ENCODE measurements around the gene TAS2R31. TPM values are rescaled to one million over a fixed set of nuclear protein-coding genes. Genes with fewer than 3 reads are reported as not detected.
"Not testable (repeated sequence)": the region's sequence is repeated elsewhere in the genome, so short reads cannot be mapped to it uniquely, and the experiment has no call there.

Gene TAS2R31
- total RNA-seq, 2 donors from 2014 or later: 2.1 to 8.0 TPM

DNA sequence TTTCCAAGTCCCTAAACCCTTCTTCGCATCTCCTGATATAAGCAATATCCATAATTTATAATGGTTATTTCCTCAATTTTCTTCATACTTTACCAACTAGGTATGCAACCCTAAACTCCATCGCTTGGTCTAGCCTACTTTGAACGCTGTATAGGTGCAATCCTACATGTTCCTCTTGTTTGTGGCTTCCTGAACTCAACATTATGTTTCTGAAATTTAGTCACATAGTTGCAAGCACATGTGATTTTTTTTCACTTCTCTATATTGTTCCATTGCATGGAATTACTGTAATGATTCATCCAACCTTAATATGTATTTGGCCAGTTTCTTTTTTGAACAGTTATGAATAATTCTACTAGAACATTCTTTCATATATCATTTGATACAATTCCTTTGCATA lies 2.8 kb upstream of the TAS2R31 start:
- H3K4me1 Mint-ChIP-seq, H3K27me3 Mint-ChIP-seq, H3K4me3 Mint-ChIP-seq, H3K9me3 Mint-ChIP-seq, H3K27ac Mint-ChIP-seq: not testable (repeated sequence)
- ATAC-seq (replicated peaks): peak; percentile 92
- H3K36me3 Mint-ChIP-seq (ENCODE audit: low read depth): peaks cover 43% of the 10 kb centered on the region

DNA sequence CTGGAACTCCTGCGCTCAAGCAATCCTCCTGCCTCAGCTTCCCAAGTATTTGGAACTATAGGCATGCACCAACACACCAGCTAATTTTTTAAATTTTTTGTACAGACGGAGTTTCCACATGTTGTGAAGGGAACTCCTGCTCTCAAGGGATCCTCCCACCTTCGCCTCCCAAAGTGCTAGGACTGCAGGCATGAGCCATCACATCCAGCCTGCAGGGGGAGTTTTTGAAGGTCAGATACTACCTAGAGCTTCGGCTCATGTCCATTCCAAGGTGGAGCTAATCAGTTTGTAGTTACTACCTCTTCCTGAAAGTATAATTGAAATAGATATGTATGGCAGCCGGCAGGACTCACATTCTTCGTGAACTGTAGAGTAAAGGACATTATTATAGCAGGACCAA lies 5.1 kb downstream of the TAS2R31 start:
- no peaks in the 10 kb centered on the region for H3K27me3 Mint-ChIP-seq
- no peak overlapping the region for H3K4me3 Mint-ChIP-seq

DNA sequence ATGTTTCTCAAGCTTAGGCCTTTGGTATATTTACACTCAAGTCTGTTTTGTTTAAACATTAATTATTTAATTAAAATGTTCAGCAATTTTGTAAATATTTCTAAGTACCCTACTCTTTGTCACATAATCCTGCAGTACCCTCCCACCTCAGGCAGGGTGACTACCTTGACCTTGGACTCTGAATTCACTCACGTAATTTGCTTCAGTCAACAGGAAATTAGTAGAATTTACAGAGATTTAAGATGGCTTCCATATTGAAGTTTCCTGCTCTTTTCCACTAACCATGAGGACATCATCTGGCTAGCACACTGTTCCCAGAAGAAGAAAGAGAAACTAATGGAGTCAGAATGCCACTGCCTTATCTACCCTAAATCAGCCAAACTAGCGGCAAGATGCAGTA lies 7.8 kb downstream of the TAS2R31 start:
- H3K4me3 Mint-ChIP-seq: no peak overlapping the region
- ATAC-seq (replicated peaks): no peak
- H3K4me1 Mint-ChIP-seq: no peaks in the 10 kb centered on the region
- H3K36me3 Mint-ChIP-seq (ENCODE audit: low read depth): peaks cover 23% of the 10 kb centered on the region
- no peak overlapping the region for H3K27ac Mint-ChIP-seq
- no peaks in the 10 kb centered on the region for H3K27me3 Mint-ChIP-seq
- H3K9me3 Mint-ChIP-seq: no peaks in the 10 kb centered on the region

More for the DNA sequence above, 5.1 kb downstream of the TAS2R31 start:
- no peak for ATAC-seq (replicated peaks)
- peaks cover 28% of the 10 kb centered on the region for H3K36me3 Mint-ChIP-seq (ENCODE audit: low read depth)
- H3K4me1 Mint-ChIP-seq: no peaks in the 10 kb centered on the region
- H3K9me3 Mint-ChIP-seq: no peaks in the 10 kb centered on the region
- H3K27ac Mint-ChIP-seq: no peak overlapping the region

DNA sequence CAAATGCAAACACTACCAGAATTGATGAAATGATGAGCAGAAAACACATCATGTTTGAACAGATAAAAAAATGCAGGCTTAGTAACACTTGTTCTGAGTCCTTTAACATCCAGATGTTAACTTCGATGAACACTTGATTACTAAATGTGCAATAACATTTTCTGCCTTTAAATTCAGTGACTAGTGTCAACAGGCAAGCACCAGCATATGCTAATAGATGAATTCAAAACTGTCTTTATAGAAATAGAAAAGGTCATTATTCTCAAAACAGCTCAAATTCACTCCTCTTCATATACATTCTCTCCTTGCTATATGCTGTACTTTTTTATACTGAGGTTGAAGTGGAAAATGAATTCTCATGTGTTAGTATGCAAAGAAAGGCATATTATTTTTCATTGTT lies 8.7 kb downstream of the TAS2R31 start, which contains the start of gene TAS2R19:
Gene TAS2R19, minus strand, starts transcription at position 101 of the 400 bp plus-strand sequence. Its CDS starts 49 bp downstream, at position 52.
- no peaks in the 10 kb centered on the region for H3K4me1 Mint-ChIP-seq
- no peak for ATAC-seq (replicated peaks)
- peaks cover 23% of the 10 kb centered on the region for H3K36me3 Mint-ChIP-seq (ENCODE audit: low read depth)
- no peaks in the 10 kb centered on the region for H3K9me3 Mint-ChIP-seq
- no peak within 1 kb of the TSS for H3K4me3 Mint-ChIP-seq
- H3K27me3 Mint-ChIP-seq: no peaks in the 10 kb centered on the region
- H3K27ac Mint-ChIP-seq: no peak within 1 kb of the TSS

DNA sequence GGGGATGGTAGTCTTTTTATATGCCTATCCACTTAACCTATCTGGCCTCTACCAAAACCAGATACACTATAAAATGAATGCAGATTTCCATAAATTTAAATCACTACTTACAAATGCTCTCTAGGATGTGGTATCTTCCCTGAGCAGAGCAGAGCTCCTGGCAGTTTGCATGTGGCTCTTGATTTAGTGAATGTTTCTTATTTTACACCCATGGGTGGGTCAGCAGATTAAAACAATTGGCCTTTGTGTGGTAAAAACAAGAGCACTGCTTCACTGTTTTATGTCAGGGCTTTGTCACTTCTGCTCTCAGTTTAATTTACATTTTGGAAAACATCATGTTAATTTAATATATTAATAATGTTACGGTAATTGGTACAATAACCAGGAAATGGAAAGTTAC lies 14.3 kb downstream of the TAS2R31 start:
- Mint-ChIP-seq H3K4me3 (no peak overlapping the region), H3K9me3 (no peaks in the 10 kb centered on the region), H3K4me1 (peaks cover 3% of the 10 kb centered on the region), H3K27me3 (no peaks in the 10 kb centered on the region), H3K27ac (no peak overlapping the region), H3K36me3 (ENCODE audit: low read depth) (peaks cover 17% of the 10 kb centered on the region)
- ATAC-seq (replicated peaks): no peak

DNA sequence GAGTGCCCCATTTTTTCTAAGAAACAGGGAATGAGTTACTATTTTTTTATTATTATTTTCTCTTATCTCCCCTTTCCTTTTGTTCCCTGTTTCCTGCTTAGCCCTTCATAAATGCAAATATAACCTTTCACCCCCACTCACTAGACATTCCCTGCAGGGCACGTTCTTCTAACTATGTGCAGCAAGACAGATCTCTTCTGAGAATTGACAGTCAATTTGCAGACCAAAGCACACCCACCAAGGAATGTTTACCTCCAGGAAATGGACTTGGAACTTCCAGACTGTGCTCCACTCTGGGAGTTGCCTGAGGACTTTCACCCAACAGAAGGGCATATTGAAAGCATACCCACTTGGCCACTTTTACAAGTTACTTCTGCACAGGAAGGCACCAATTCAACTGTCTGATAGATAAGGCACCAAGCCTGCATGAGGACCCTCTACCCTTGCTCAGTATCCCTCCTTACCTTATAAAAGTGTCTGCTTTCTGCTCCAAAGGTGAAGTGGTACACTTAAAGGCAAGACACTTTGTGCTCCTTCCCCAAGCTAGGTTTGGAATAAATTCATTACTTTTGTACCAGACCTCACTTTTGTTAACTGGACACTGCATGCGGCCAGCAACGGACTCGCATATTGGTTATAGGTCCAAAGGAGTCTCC lies 15.3 kb downstream of the TAS2R31 start:
- ATAC-seq (replicated peaks): no peak
- Mint-ChIP-seq H3K4me1 (peaks cover 3% of the 10 kb centered on the region), H3K9me3 (no peaks in the 10 kb centered on the region), H3K27ac (no peak overlapping the region), H3K27me3 (no peaks in the 10 kb centered on the region), H3K4me3 (no peak overlapping the region), H3K36me3 (ENCODE audit: low read depth) (peaks cover 17% of the 10 kb centered on the region)

DNA sequence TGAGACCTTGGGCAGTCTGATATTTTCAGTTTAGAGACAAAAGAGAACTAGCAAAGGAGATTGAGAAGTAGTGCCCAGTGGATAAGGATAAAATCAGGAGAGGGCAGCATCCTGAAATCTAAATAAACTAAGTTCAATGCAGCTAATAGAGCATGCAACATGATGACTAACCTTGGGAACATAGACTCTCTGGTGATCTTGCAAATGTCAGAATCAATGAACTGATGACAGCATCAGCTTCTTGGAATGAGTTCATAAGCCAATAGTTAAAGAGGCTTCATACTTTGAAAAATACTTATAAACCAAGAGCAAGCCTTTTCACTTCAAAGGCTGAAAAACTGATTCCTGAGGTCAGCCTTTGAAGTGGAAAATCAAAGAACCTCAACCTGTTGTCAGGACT lies 17.0 kb downstream of the TAS2R31 start:
- ATAC-seq (replicated peaks): peak; percentile 57
- H3K27ac Mint-ChIP-seq: no peak overlapping the region
- peaks cover 17% of the 10 kb centered on the region for H3K36me3 Mint-ChIP-seq (ENCODE audit: low read depth)
- H3K4me1 Mint-ChIP-seq: peaks cover 3% of the 10 kb centered on the region
- no peaks in the 10 kb centered on the region for H3K27me3 Mint-ChIP-seq
- H3K9me3 Mint-ChIP-seq: no peaks in the 10 kb centered on the region
- H3K4me3 Mint-ChIP-seq: no peak overlapping the region

DNA sequence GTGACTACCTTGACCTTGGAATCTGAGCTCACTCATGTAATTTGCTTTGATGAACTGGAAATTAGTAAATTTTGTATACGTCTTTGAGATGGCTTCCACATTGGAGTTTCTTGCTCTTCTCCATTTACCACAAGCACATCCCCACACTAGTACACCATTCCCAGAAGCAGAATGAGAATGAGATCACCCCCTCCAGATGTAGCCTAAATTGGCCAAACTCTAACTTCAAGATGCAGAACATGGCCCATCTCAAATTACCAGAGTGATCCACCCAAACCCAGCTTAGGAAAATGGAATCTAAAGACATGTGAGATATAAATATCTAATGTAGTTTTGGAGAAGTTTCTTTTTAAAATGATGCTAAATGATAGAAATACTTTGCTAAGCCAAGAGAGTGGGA lies 23.6 kb downstream of the TAS2R31 start:
- Mint-ChIP-seq H3K4me3 (no peak overlapping the region), H3K36me3 (ENCODE audit: low read depth) (peaks cover 13% of the 10 kb centered on the region), H3K27ac (no peak overlapping the region), H3K4me1 (no peaks in the 10 kb centered on the region), H3K27me3 (no peaks in the 10 kb centered on the region), H3K9me3 (no peaks in the 10 kb centered on the region)
- no peak for ATAC-seq (replicated peaks)

DNA sequence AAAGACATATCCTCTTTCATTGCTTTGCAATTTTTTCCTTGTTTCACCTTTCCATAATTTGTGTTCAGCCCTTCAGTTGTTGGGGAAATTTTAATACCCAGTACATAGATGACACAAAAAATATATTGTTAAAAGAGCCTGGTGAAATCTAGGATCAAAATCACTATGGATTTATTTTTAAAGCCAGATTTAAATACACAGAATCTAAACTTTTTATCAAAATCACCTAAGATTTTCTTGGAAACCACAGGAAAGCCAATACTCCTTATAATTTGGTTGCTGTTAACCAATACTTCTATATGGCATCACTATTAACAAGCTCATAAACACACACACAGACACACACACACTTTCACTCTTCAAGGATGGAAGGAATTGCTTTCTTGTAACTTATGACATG lies 33.0 kb downstream of the TAS2R31 start, which contains the start of gene TAS2R20:
Gene TAS2R20, minus strand, starts transcription at position 101 of the 400 bp plus-strand sequence. CDS start 429 bp downstream, outside the sequence.
- H3K4me1 Mint-ChIP-seq: no peaks in the 10 kb centered on the region
- ATAC-seq (replicated peaks): no peak
- no peak within 1 kb of the TSS for H3K27ac Mint-ChIP-seq
- no peak within 1 kb of the TSS for H3K4me3 Mint-ChIP-seq
- peaks cover 28% of the 10 kb centered on the region for H3K36me3 Mint-ChIP-seq (ENCODE audit: low read depth)
- no peaks in the 10 kb centered on the region for H3K27me3 Mint-ChIP-seq
- H3K9me3 Mint-ChIP-seq: no peaks in the 10 kb centered on the region

DNA sequence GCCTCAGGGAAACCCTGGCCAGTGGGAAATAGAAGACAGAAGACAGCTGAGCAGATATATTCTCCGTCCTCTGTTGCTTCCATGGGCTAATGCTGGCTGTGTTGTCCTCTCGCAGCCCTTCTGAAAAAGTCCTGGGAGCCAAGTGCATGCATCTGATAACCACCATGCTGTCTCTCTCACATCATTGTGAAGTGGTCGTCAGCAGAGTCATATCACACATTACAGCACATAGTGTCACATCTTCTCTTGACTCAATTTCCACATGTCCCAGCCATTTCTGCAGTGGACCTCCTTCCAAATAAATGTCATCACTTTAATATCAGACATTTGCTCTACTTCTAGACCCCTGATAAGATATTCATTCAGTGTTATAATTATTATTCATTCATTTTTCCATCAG lies 36.9 kb downstream of the TAS2R31 start:
- Mint-ChIP-seq H3K9me3 (peaks cover 6% of the 10 kb centered on the region), H3K4me3 (no peak overlapping the region), H3K4me1 (no peaks in the 10 kb centered on the region), H3K36me3 (ENCODE audit: low read depth) (peaks cover 34% of the 10 kb centered on the region), H3K27ac (no peak overlapping the region), H3K27me3 (no peaks in the 10 kb centered on the region)
- no peak for ATAC-seq (replicated peaks)

DNA sequence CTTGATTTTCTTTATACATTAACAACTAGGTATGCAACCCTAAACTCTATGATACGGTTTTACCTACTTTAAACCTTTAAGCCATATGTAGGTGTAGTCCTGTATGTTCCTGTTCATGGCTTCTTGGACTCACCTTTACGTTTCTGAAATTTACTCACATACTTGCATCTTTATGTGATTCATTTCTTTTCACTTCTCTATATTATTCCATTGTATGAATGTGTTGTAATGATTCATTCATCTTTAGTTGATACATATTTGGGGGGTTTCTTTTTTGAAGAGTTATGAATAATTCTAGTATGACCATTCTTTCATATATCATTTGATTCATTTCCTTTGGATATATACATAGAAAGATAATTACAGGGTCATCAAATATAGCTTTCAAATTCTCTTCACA lies 42.1 kb downstream of the TAS2R31 start:
- H3K4me3 Mint-ChIP-seq: no peak overlapping the region
- H3K36me3 Mint-ChIP-seq (ENCODE audit: low read depth): peaks cover 13% of the 10 kb centered on the region
- H3K27me3 Mint-ChIP-seq: no peaks in the 10 kb centered on the region
- H3K4me1 Mint-ChIP-seq: no peaks in the 10 kb centered on the region
- ATAC-seq (replicated peaks): peak; percentile 92
- H3K9me3 Mint-ChIP-seq: peaks cover 6% of the 10 kb centered on the region
- H3K27ac Mint-ChIP-seq: peak overlapping the region; percentile 61

DNA sequence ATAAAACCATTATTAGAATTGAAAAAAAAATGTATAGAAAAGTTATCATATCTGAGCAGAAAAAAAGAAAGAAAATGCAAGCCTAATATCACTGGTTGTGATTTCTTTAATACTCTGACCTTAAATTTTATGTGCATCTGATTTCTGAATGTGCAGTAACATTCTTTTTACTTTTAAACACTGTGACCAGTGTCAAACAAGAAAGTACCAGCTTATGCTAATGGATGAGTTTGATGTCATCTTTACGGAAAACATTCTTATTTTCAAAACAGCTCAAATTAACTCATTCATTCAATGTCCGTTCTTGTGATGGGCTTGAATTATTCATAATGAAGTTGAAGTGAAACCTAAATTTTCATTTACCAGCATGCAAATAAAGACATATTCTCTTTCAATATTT lies 44.4 kb downstream of the TAS2R31 start, which contains the start of gene TAS2R50:
Gene TAS2R50, minus strand, starts transcription at position 101 of the 400 bp plus-strand sequence. Its CDS starts 52 bp downstream, at position 49.
- no peak for ATAC-seq (replicated peaks)
- Mint-ChIP-seq H3K27ac (no peak within 1 kb of the TSS), H3K9me3 (peaks cover 6% of the 10 kb centered on the region), H3K4me1 (peaks cover 5% of the 10 kb centered on the region), H3K4me3 (no peak within 1 kb of the TSS), H3K27me3 (no peaks in the 10 kb centered on the region), H3K36me3 (ENCODE audit: low read depth) (peaks cover 10% of the 10 kb centered on the region)

DNA sequence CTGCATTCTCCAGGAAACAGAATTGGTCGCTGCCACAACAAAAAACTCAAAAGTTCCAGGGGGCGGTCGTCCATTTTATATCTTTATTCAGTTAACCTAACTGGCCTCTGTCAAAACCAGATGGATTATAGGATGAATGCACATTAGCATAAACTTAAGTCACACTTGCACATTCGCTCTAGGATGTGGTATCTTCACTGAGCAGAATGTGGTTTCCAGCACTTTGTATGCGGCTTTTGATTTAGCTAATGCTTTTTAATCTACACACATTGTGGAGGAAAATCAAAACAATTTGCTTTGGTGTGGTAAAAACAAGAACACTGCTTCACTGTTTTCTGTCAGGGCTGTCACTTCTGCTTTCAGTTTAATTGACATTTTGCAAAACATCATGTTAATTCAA lies 49.0 kb downstream of the TAS2R31 start:
- Mint-ChIP-seq H3K9me3 (no peaks in the 10 kb centered on the region), H3K4me3 (no peak overlapping the region), H3K36me3 (ENCODE audit: low read depth) (no peaks in the 10 kb centered on the region), H3K4me1 (peaks cover 9% of the 10 kb centered on the region), H3K27me3 (no peaks in the 10 kb centered on the region), H3K27ac (no peak overlapping the region)
- peak; percentile 96 for ATAC-seq (replicated peaks)
